Endothelial cell (in vitro differentiated cells): ENCODE results near the gene SELENOM. TPM values are rescaled to one million over a fixed set of nuclear protein-coding genes. Genes with fewer than 3 reads are reported as not detected.

ENCODE experiments used
- DNase-seq: peaks from one replicate; pipeline ENCODE4 v3.0.0; 2021; ENCODE audit warnings: low spot score
- H3K27ac Mint-ChIP-seq: one replicate; pipeline ENCODE4 v1.8.0; 2021; ENCODE audit warnings: mixed read lengths, inconsistent platforms; ENCODE audit not compliant: unreplicated experiment
- H3K27me3 Mint-ChIP-seq: one replicate; pipeline ENCODE4 v1.8.0; 2021; ENCODE audit warnings: mild to moderate bottlenecking, moderate library complexity, mixed read lengths, inconsistent platforms; ENCODE audit not compliant: unreplicated experiment
- H3K36me3 Mint-ChIP-seq: one replicate; pipeline ENCODE4 v1.8.0; 2021; ENCODE audit warnings: mild to moderate bottlenecking, low read depth, mixed read lengths, inconsistent platforms; ENCODE audit not compliant: unreplicated experiment
- H3K4me1 Mint-ChIP-seq: one replicate; pipeline ENCODE4 v1.8.0; 2021; ENCODE audit warnings: mild to moderate bottlenecking, mixed read lengths, inconsistent platforms; ENCODE audit not compliant: unreplicated experiment
- H3K4me3 Mint-ChIP-seq: one replicate; pipeline ENCODE4 v1.8.0; 2021; ENCODE audit warnings: mild to moderate bottlenecking, mixed read lengths, inconsistent platforms; ENCODE audit not compliant: unreplicated experiment
- H3K9me3 Mint-ChIP-seq: one replicate; pipeline ENCODE4 v1.8.0; 2021; ENCODE audit warnings: mixed read lengths, inconsistent platforms; ENCODE audit not compliant: unreplicated experiment
- CTCF ChIP-seq: fragments of 200-600 bp; sonication (generic); IDR thresholded peaks from one replicate; pipeline ENCODE4 v1.5.0; 2021; ENCODE audit warnings: antibody characterized with exemption; ENCODE audit not compliant: unreplicated experiment
- total RNA-seq: library from RNA; stranded (reverse); fragmentation: NEBNext Ultra II Directional; extraction: Animal tissue kit (Norgen Biotek cat#: 25700); gene quantifications from one replicate; pipeline ENCODE4 v1.2.1, GENCODE V29; 2021; ENCODE audit not compliant: unreplicated experiment

SELENOM gene
- total RNA-seq, 1 donor from 2014 or later = 35.4 TPM

- no peak for DNase-seq
- H3K27me3 Mint-ChIP-seq = peaks cover 14% of the 10 kb centered on the region
Observed at GRCh38 chr22:31096657-31097279, 10.6 kb downstream of the SELENOM start.

GRCh38 chr22:31095637-31096249 lies 11.6 kb downstream of the SELENOM start:
- Mint-ChIP-seq H3K9me3 (no peaks in the 10 kb centered on the region), H3K27me3 (peaks cover 12% of the 10 kb centered on the region), H3K36me3 (peaks cover 45% of the 10 kb centered on the region), H3K4me3 (peak overlapping the region; percentile 57), H3K27ac (peak overlapping the region; percentile 57), H3K4me1 (peaks cover 23% of the 10 kb centered on the region)
- DNase-seq = no peak
- TF ChIP-seq CTCF = no peak

More at GRCh38 chr22:31096657-31097279, 10.6 kb downstream of the SELENOM start:
- no peak for TF ChIP-seq CTCF
- H3K4me1 Mint-ChIP-seq = peaks cover 28% of the 10 kb centered on the region
- H3K36me3 Mint-ChIP-seq = peaks cover 47% of the 10 kb centered on the region
- H3K9me3 Mint-ChIP-seq = no peaks in the 10 kb centered on the region
- H3K4me3 Mint-ChIP-seq = peak overlapping the region; percentile 62
- no peak overlapping the region for H3K27ac Mint-ChIP-seq

GRCh38 chr22:31094741-31095140 lies 12.6 kb downstream of the SELENOM start:
- Mint-ChIP-seq H3K4me3 (peak overlapping the region; percentile 59), H3K9me3 (no peaks in the 10 kb centered on the region), H3K36me3 (peaks cover 47% of the 10 kb centered on the region), H3K4me1 (peaks cover 23% of the 10 kb centered on the region), H3K27ac (no peak overlapping the region), H3K27me3 (peaks cover 12% of the 10 kb centered on the region)
- no peak for DNase-seq
- TF ChIP-seq CTCF = no peak

- Mint-ChIP-seq H3K4me1 (peaks cover 23% of the 10 kb centered on the region), H3K36me3 (peaks cover 48% of the 10 kb centered on the region), H3K9me3 (no peaks in the 10 kb centered on the region), H3K27ac (no peak overlapping the region), H3K4me3 (peak overlapping the region; percentile 51), H3K27me3 (peaks cover 12% of the 10 kb centered on the region)
- DNase-seq = no peak
- TF ChIP-seq CTCF = no peak
Observed at GRCh38 chr22:31094021-31094551, 13.3 kb downstream of the SELENOM start.
